Non-pigmented ciliary epithelial cell (primary cell): Measurements from ENCODE around the gene CLPSL1.

Experiments used
- DNase-seq: peaks from one replicate; pipeline ENCODE4 v3.0.0-alpha.2; 2010; ENCODE audit warnings: low read depth

CLPSL1 gene

DNA sequence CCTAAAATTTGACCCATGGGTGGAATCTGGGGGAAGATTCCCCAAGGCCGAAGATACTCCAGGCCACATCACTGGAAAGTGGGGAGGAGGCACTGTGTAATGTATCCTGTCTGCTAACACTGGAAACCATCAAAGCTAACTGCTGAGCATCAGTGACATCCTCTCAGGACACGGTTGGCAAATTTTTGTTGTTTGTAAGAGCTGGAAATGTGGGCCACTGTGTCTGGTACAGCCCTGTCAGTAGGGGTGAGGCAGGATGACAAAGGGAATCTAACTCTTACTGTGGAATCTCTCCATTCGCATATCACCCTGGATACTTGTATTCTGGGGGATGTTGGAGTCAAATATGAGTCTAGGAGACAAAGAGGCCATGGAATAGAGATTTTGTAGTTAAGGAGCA is 21.4 kb upstream of the CLPSL1 start:
- DNase-seq = no peak

- no peak for DNase-seq
Observed at GRCh38 chr6:35765739-35766138, 15.1 kb upstream of the CLPSL1 start.

DNA sequence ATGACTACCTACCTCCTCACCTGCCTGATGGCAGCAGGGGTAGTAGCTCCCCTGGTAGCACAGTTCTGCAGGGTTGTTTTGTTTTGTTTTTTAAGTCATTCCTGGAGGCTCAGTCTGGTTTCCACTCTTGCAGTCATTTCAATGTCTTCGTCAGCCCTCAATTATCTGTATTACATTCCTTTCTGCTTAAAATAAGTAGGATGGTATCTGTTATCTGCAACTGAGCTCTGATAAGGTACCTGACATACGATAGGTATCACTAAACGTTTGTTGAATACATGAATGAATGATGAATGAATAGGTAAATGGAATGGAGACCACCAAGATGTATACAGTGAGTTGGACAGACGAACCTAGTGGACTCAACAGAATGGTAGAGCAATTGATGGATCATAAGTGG is 11.6 kb upstream of the CLPSL1 start:
- no peak for DNase-seq

DNA sequence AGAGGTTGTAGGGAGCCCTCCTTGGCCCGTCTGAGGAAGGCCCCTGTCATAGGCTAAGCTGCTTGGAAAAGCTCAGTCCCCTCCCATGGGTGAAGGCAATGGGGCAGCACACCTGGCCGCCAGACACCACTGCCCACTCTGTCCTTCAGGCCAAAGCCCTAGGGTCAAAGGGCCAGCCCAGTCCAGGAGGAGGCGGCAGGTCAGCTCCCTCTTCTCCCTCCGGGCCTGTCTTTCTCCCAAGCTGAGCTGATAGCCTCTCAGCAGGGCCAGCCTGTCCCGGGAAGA is 9.5 kb upstream of the CLPSL1 start:
- DNase-seq = no peak

- no peak for DNase-seq
Observed at GRCh38 chr6:35774116-35774794, 6.6 kb upstream of the CLPSL1 start.

- no peak for DNase-seq
Observed at GRCh38 chr6:35775031-35775430, 5.8 kb upstream of the CLPSL1 start.

DNA sequence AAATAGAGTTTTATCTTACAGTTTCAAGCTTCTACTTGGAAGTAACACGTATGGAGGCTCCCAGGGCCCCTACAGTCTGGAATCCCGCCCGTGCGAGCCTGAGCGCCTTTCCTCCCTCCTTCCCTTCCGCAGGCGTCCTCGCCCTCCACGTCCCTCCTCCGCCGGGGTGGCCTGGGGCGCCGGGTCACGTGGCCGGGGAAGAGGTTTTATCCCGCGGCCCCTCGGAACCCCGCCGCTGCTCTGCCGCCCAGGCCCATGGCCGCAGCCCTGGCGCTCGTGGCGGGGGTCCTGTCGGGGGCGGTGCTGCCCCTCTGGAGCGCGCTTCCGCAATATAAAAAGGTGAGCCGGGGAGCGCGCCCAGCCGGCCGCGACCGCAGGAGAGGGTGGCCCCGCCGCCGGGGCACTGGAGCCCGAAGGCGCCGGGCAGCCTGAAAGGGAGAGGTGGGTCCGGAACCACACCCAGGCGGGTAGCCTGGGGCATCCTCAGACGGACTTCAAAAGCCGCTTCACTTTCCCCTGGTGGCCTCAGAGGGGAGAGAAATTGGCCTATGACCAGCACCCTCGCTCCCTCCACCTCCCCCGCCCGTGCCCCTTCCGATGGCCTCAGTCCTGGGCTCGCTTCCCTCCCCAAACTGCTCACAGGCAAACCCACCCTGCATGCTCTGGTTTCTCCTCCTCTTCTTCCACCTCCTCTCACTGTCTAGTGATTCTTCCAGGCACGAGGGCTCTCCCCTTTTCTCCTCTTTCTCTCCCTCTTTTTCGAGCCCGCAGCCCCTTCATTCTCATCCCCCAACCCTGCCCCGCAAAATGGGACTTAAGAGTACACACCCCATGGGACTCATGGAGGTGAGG is 4.2 kb upstream of the CLPSL1 start, which contains the start of gene CLPSL2:
TSS of gene CLPSL2 (plus strand) at position 235 of the 852 bp plus-strand sequence. CDS start at position 256, 21 bp downstream.
- no peak for DNase-seq

GRCh38 chr6:35777356-35778102 is 3.3 kb upstream of the CLPSL1 start:
- DNase-seq = no peak

DNA sequence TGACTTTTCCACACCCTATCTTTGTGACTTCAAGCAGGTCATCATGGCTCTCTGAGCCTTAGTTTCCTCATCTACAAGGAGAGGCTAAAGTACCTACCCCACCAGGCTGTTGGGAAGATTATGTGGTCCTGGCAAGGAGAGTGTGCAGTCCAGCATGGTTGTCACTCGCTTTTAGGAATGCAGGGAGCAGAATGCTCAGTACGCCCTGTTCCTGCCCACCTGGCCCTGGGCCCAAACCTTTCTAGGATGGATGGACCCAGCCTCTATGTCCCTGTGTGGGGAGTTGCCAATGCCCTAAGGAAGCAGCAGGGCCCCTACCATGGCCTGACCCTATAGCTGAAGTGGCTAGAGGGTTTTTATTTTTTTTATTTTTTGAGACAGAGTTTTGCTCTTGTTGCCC is 2.4 kb upstream of the CLPSL1 start:
- DNase-seq = no peak

GRCh38 chr6:35781290-35781689 is 471 bp downstream of the CLPSL1 start:
- DNase-seq = no peak

GRCh38 chr6:35782424-35782823 is 1.6 kb downstream of the CLPSL1 start:
- no peak for DNase-seq

GRCh38 chr6:35784200-35784599 is 3.4 kb downstream of the CLPSL1 start:
- no peak for DNase-seq

GRCh38 chr6:35786272-35786671 is 5.5 kb downstream of the CLPSL1 start:
- DNase-seq = no peak

GRCh38 chr6:35786810-35787209 is 6.0 kb downstream of the CLPSL1 start:
- no peak for DNase-seq

DNA sequence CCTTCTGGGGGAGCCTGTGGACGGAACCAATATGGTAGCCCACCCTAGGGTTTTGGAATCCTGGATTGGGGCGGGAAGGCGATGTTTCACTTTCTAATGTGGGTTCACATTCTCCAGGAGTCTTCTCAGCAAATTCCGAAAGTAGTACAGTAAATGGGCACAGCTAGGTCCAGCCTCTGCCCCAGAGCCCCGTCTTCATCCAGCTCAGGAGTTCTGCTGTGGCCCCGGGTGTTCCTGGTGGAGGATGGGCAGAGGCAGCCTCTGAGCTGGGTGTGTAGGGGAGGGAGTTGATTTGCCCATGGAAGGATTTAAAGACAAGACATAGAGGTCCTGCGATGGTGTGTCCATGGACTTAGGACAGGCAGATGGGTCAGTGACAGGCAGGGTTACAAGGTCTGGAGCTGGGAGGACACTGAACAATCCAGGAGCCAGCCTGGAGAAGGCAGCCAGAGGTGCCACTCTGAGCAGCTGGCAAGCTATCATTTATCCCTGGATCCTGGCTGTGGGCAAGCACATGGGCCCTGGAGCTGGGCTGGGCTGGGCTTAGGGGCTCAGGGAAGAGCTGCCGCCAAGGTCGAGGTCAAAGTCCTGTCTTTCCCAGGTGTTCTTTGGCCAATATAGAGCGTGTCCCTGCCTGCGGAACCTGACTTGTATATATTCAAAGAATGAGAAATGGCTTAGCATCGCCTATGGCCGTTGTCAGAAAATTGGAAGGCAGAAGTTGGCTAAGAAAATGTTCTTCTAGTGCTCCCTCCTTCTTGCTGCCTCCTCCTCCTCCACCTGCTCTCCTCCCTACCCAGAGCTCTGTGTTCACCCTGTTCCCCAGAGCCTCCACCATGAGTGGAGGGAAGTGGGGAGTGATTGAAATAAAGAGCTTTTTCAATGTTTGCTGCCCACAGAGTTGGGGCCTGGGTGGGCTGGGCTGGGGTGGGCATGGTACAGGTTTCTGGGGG is 6.7 kb downstream of the CLPSL1 start:
- no peak for DNase-seq

- DNase-seq = no peak
Observed at GRCh38 chr6:35788423-35788982, 7.7 kb downstream of the CLPSL1 start.

DNA sequence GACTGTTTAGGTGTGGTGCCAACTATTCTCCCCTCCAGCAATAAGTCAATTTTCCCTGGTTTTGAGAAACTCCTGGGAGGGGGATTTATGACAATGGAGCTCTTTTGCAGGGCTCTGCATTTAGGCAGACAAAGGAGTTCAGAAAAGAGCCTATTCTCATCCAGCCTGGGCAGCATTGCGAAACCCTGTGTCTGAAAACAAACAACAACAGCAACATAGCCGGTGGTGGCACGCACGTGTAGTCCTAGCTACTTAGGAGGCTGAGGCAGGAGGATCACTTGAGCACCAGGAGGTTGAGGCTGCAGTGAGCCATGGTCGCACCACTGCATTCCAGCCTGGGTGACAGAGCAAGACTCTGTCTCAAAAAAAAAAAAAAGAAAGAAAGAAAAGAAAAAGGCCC is 9.9 kb downstream of the CLPSL1 start:
- no peak for DNase-seq

DNA sequence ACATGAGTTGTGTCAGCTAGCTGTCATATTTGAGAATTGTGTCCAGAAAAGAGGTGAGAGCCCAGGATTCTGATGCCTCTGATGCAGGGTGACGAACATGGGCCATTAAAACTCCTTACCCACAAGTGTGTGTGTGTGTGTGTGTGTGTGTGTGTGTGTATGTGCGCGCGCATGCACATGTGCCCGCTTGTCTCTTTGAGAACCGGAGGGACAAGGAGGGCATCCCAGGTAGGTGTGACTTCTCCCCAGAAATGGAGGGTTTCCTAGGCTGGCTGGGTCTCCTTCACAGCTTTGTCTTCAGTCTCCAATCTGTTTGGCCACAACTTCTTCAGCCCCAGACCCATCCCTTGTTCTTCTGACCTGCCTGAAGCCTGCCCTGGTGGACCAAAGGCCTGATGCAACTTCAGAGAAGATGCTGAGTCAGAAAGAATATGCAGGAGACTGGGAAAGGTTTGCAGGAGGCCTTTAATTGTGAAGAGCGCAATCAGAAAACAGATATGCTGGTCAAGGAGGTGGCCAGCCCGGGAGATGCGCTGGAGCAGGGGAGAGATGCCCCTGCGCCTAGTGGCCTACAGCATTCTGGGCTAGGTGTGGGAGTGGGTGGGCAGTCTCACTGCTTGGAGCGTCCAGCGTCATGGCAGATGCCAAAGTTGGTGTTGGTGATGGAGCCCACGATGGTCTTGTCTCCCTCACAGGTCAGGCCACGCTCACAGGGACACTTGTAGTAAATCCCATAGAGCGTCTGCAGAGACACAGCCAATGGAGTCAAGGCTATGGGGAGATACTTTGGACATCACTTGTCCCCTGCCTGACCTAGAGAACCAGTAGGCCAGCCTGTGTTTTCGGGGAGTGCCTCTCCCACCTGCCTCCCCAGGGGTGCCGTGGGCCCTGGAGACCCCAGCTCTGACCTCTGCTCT is 14.0 kb downstream of the CLPSL1 start:
- DNase-seq = no peak

DNA sequence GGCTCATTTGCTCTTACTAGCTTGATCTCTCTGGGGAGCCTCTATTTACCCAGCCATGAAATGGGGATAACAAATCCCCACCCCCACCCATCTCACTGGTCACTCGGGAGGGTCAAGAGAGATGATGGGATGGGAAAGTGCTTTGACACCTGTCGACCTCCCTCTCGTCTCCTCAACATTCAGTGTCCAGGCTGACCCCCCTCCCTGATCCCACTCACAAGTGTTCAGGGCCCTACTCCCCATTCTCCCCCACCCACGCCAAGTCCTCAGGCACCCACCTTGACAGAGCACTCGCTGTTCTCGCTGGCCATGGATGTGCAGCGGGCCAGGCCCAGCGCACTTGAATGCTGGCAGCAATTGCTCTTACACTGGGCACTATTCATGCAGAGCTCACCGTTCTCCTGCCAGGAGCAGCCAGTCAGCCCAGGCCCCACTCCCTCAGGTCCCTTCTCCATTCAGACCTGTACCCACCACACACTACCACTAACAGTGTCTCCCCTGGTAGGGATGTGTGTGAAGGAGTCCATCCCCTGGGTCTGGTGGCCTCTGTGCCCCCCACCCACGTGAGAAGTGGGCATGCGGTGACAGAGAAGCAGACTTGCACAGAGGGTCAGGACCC is 14.7 kb downstream of the CLPSL1 start:
- DNase-seq = no peak

- no peak for DNase-seq
Observed at GRCh38 chr6:35796236-35796635, 15.4 kb downstream of the CLPSL1 start.
